Neural cell (in vitro differentiated cells): ENCODE data around the gene TTYH3. TPM values are rescaled to one million over a fixed set of nuclear protein-coding genes. Genes with fewer than 3 reads are reported as not detected.

Experiments
- H2AFZ ChIP-seq: fragments of 200-600, 300-800 bp; sonication (generic), shearing (Covaris generic); 2 replicates; pipeline ENCODE4 v1.6.0; 2014; ENCODE audit warnings: low read depth, mild to moderate bottlenecking, antibody characterized with exemption, low read length, moderate library complexity
- H3F3A ChIP-seq: fragments of 200-600 bp; shearing (Covaris generic); 2 replicates; pipeline ENCODE4 v1.6.1; 2016; ENCODE audit warnings: mild to moderate bottlenecking, moderate library complexity, mixed read lengths, antibody characterized with exemption, low read length; ENCODE audit not compliant: insufficient read depth, poor library complexity, severe bottlenecking
- H3K27ac ChIP-seq: fragments of 200-600, 300-800 bp; sonication (generic), shearing (Covaris generic); 2 replicates; pipeline ENCODE4 v1.5.1; 2014; ENCODE audit warnings: mild to moderate bottlenecking, low read length, moderate library complexity
- H3K27me3 ChIP-seq: fragments of 300-800, 200-600 bp; sonication (generic), shearing (Covaris generic); 2 replicates; pipeline ENCODE4 v1.6.0; 2014; ENCODE audit warnings: mild to moderate bottlenecking, low read depth, low read length, moderate library complexity; ENCODE audit not compliant: insufficient read depth
- H3K36me3 ChIP-seq: fragments of 300-800, 200-600 bp; sonication (generic), shearing (Covaris generic); 2 replicates; pipeline ENCODE4 v1.5.1; 2014; ENCODE audit warnings: mild to moderate bottlenecking, antibody characterized with exemption, low read length, moderate library complexity; ENCODE audit not compliant: insufficient read depth
- H3K4me2 ChIP-seq: fragments of 300-800, 200-600 bp; sonication (generic), shearing (Covaris generic); 2 replicates; pipeline ENCODE4 v1.6.0; 2014; ENCODE audit warnings: mild to moderate bottlenecking, low read length
- H3K4me3 ChIP-seq: fragments of 300-800, 200-600 bp; sonication (generic), shearing (Covaris generic); 2 replicates; pipeline ENCODE4 v1.5.1; 2014; ENCODE audit warnings: mild to moderate bottlenecking, low read length, moderate library complexity
- H3K79me2 ChIP-seq: fragments of 200-600 bp; shearing (Covaris generic); replicated peaks from 2 replicates; pipeline ENCODE4 v1.6.0; 2014; ENCODE audit warnings: mild to moderate bottlenecking, low read length, moderate library complexity; ENCODE audit not compliant: insufficient read depth
- H3K9ac ChIP-seq: fragments of 300-800, 200-600 bp; sonication (generic), shearing (Covaris generic); 2 replicates; pipeline ENCODE4 v1.6.1; 2016; ENCODE audit warnings: mild to moderate bottlenecking, low read length, mixed read lengths
- H3K9me2 ChIP-seq: fragments of 200-600 bp; shearing (Covaris generic); 2 replicates; pipeline ENCODE4 v1.6.1; 2016; ENCODE audit warnings: mild to moderate bottlenecking, low read length, mixed read lengths; ENCODE audit not compliant: insufficient read depth
- H3K9me3 ChIP-seq: fragments of 200-600, 300-800 bp; sonication (generic), shearing (Covaris generic); 2 replicates; pipeline ENCODE4 v1.6.1; 2016; ENCODE audit warnings: mild to moderate bottlenecking, mixed run types, low read length, moderate library complexity, mixed read lengths
- H4K20me1 ChIP-seq: fragments of 200-600 bp; shearing (Covaris generic); 2 replicates; pipeline ENCODE4 v1.6.1; 2016; ENCODE audit warnings: mild to moderate bottlenecking, mixed run types; ENCODE audit not compliant: insufficient read depth
- CTCF ChIP-seq: fragments of 450-650 bp; IDR thresholded peaks from 2 replicates; pipeline ENCODE4 v1.5.1; 2014; ENCODE audit warnings: antibody characterized with exemption, mild to moderate bottlenecking, moderate library complexity; ENCODE audit not compliant: poor library complexity, severe bottlenecking
- EP300 ChIP-seq: fragments of 450-650 bp; conservative IDR thresholded peaks from 2 replicates; pipeline ENCODE4 v1.6.1; 2014; ENCODE audit warnings: antibody characterized with exemption, mild to moderate bottlenecking, moderate library complexity; ENCODE audit not compliant: poor library complexity, severe bottlenecking
- EZH2 ChIP-seq: fragments of 200-600, 300-800 bp; shearing (Covaris generic), sonication (generic); IDR thresholded peaks from 2 replicates; pipeline ENCODE4 v1.6.1; 2014; ENCODE audit warnings: antibody characterized with exemption, low read length, borderline replicate concordance, mild to moderate bottlenecking; ENCODE audit not compliant: insufficient read depth, poor library complexity, severe bottlenecking
- MXI1 ChIP-seq: fragments of 450-650 bp; conservative IDR thresholded peaks from 2 replicates; pipeline ENCODE4 v1.6.1; 2014; ENCODE audit warnings: antibody characterized with exemption, mild to moderate bottlenecking; ENCODE audit not compliant: poor library complexity, severe bottlenecking
- POLR2AphosphoS5 ChIP-seq: IDR thresholded peaks from 2 replicates; pipeline ENCODE4 v1.6.1; 2012
- RAD21 ChIP-seq: fragments of 450-650 bp; conservative IDR thresholded peaks from 2 replicates; pipeline ENCODE4 v1.6.1; 2014; ENCODE audit warnings: antibody characterized with exemption, mild to moderate bottlenecking, moderate library complexity
- REST ChIP-seq: IDR thresholded peaks from 2 replicates; pipeline ENCODE4 v1.6.1; 2012; ENCODE audit warnings: borderline replicate concordance
- SMC3 ChIP-seq: fragments of 450-650 bp; conservative IDR thresholded peaks from 2 replicates; pipeline ENCODE4 v1.6.1; 2014; ENCODE audit warnings: antibody characterized with exemption, mild to moderate bottlenecking, moderate library complexity; ENCODE audit not compliant: poor library complexity
- TAF1 ChIP-seq: IDR thresholded peaks from 2 replicates; pipeline ENCODE4 v1.6.1; 2012; ENCODE audit warnings: low read depth
- polyA plus RNA-seq: library from polyadenylated mRNA; depleted of rRNA; stranded (reverse); fragments of >200 nt; gene quantifications from 2 replicates; pipeline ENCODE4 v1.2.3, GENCODE V29; 2014

Gene TTYH3
- polyA plus RNA-seq, 1 donor from 2014 or later, result 17.0 TPM

- no peaks in the 10 kb centered on the region for H3K36me3 ChIP-seq
- H3K27ac ChIP-seq, result no peak within 1 kb of the TSS
- H3K9me2 ChIP-seq, result no peaks in the 10 kb centered on the region
- H3K79me2 ChIP-seq, result no peaks in the 10 kb centered on the region
- H3F3A ChIP-seq, result no peaks in the 10 kb centered on the region
- H4K20me1 ChIP-seq, result no peaks in the 10 kb centered on the region
- H3K4me3 ChIP-seq, result peak within 1 kb of the TSS; percentile 49
- H3K9me3 ChIP-seq, result no peaks in the 10 kb centered on the region
- no peak within 1 kb of the TSS for H3K9ac ChIP-seq
- peaks cover 30% of the 10 kb centered on the region for H3K27me3 ChIP-seq
- H2AFZ ChIP-seq, result no peak within 1 kb of the TSS
- TF ChIP-seq CTCF, result no peak
- no peak for TF ChIP-seq RAD21
- no peak for TF ChIP-seq REST
- no peak for TF ChIP-seq EP300
- TF ChIP-seq POLR2AphosphoS5, result no peak
- no peak for TF ChIP-seq MXI1
- TF ChIP-seq EZH2, result no peak
- no peak for TF ChIP-seq TAF1
- TF ChIP-seq SMC3, result no peak
- H3K4me2 ChIP-seq, result no peak within 1 kb of the TSS
These were observed 56.1 kb downstream of the TTYH3 start, which contains the start of gene AMZ1 for GRCh38 chr7:2687881-2688318. Gene AMZ1, plus strand, starts transcription at chr7:2688202. Its CDS starts 12,250 bp downstream, at chr7:2700452.

GRCh38 chr7:2688409-2689342, 56.9 kb downstream of the TTYH3 start:
- Histone ChIP-seq H3K9me3 (no peaks in the 10 kb centered on the region), H3K79me2 (no peaks in the 10 kb centered on the region), H3K9me2 (no peaks in the 10 kb centered on the region), H3K27me3 (peaks cover 30% of the 10 kb centered on the region), H3F3A (no peaks in the 10 kb centered on the region), H3K4me2 (no peak overlapping the region), H3K36me3 (no peaks in the 10 kb centered on the region), H3K4me3 (peak overlapping the region; percentile 49), H2AFZ (no peak overlapping the region), H4K20me1 (no peaks in the 10 kb centered on the region), H3K27ac (no peak overlapping the region), H3K9ac (no peak overlapping the region)
- no peak for TF ChIP-seq SMC3
- no peak for TF ChIP-seq CTCF
- no peak for TF ChIP-seq EZH2
- TF ChIP-seq RAD21, result no peak
- TF ChIP-seq POLR2AphosphoS5, result no peak
- TF ChIP-seq REST, result no peak
- no peak for TF ChIP-seq EP300
- no peak for TF ChIP-seq TAF1
- TF ChIP-seq MXI1, result no peak
